ENCODE data around the gene TFDP1.

The TFDP1 gene

GRCh38 chr13:113672002-113672651 lies 87.6 kb downstream of the TFDP1 start:
- H3K4me3 ChIP-seq (ENCODE audit: control insufficient read depth, low read depth, low read length): no peak overlapping the region
- no peak for TF ChIP-seq CTCF (conservative IDR thresholded peaks at IDR 0.05; ENCODE audit: control insufficient read depth, insufficient read depth, low read depth, low read length)
- no peak for DNase-seq (ENCODE audit: low read depth)

Data from fibroblast of mammary gland (primary cell).